SIG-M5 (cell line): Measurements from ENCODE around the gene CR2.
"Not testable (repeated sequence)": the region's sequence is repeated elsewhere in the genome, so short reads cannot be mapped to it uniquely, and the experiment has no call there.

Experiments
- DNase-seq: peaks from one replicate; lab custom pipeline; 2025; lab: John Stamatoyannopoulos, UW

Gene CR2

DNA sequence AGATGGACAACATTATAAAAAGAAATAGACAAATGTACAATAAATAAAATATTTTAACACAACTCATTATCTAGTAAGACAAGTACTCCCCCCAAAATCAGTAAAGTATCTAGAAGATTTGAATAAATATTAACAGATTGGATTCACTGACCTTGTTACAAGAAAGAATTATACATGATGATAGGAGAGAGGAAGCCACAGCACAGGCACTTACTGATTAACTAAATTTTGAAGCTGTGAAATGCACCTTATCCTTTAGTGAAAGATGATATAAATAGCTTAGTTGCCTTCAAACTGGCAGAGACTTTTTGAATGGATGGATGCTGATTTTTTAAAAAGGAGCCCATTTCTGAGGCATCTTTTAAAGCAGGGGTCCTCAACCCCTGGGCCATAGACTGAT lies 50.3 kb downstream of the CR2 start:
- no peak for DNase-seq

DNA sequence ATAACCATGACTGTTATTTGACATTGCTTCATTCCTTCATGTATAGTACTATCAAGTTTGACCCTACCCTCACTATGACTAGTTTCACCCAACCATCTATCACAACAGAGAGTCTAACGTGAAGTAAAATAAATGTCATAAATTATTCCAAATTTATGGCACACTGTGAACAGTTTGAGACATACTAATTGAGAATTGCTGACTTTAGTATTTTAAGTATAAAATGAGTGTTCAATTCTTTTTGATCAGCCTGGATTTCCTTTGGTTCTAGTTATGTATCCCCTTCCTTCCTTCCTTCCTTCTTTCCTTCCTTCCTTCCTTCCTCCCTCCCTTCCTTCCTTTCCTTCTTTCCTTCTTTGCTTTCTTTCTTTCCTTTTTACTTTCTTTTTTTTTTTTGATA lies 56.3 kb downstream of the CR2 start:
- DNase-seq: no peak

DNA sequence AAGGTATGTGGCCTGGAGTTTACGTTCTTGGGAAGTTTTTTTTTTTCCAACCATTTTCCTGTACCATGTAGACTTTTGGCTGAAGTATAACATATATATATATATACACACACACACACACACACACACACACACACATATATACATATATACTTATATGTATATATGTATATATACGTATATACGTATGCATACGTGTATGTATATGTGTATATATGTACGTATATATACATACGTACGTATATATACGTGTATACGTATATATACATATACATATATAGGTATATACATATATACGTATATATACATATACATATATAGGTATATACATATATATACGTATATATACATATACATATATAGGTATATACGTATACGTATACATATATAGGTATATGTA lies 60.8 kb downstream of the CR2 start:
- DNase-seq: no peak

DNA sequence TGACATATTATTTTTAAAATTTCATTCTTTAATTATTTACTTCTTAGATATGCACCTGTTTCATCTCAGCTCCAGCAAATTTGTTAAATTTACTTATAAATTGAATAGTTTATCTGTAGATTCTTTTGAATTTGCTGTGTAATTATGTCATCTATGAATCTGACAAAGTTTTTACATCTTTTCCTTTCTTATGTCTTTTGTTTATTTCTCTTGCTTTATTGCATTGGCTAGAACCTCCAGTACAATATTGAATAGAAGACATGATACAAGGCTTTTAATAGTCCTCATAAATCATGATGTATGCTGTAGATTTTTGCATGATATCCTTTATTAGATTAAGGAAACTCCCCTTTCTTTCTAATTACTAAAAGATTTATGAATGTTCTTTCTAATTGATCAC lies 62.6 kb downstream of the CR2 start:
- no peak for DNase-seq

DNA sequence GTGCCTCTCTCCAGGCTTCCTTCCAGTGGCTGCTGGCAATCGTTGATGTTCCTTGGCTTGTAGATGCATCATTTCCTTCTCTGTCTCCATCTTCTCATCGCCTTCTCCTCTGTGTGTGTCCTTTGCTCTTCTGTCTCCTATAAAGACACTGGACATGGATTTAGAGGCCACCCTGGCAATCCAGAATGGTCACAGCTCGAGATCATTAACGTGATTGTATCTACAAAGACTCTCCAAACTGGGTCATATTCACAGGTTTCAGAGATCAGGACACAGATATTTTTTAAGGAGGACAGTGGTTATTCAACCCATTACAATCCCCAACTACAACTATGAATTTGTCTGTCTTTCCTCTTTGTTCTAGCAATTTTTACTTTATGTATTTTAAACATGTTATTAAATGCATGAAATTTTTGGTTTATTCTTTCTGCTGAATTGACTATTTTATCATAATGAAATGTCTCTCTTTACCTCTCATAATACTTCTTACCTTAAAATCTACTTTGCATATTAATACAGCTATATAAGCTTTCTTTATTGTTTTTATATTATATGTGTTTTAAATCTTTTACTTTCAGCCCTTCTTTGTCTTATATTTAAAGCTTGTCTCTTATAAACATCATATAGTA lies 64.6 kb downstream of the CR2 start:
- DNase-seq: no peak

DNA sequence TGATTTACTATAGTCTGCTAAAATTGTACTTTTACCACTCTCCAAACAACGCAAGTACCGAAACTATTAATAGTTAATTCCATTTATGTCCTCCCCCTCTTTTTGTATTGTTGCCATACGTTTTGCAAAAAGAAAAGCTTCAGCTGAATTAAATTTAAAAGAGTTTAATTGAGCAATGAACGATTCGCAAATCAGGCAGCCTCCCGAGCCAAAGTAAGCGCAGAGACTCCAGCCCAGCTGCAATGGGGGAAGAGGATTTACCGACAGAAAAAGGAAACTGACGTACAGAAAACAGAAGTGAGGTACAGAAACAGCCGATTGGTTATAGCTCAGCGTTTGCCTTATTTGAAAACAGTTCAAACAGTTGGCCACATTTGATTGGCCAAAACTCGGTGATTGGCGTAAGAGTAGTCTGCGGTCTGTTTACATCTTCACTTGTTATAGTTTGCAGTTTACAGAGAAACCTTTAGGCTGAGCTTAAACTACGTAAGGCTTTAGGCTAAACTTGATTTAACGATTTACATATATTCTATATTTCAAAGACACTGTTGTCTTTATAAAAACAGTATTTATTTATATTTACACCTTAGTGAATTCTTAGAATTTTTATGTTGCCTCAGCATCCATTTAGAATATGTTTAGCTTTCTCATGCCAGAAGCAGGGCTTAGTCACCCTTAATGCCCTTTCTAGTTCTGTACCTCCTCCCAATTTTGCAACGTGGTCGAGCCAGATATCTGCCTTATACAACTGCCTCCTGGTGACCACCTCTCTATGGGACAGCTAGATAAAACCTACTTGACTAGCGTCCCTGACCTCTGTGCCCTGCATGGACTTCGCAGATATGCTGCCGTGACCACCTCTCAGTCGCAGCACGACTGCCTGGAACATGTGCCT lies 65.6 kb downstream of the CR2 start:
- DNase-seq: no peak

DNA sequence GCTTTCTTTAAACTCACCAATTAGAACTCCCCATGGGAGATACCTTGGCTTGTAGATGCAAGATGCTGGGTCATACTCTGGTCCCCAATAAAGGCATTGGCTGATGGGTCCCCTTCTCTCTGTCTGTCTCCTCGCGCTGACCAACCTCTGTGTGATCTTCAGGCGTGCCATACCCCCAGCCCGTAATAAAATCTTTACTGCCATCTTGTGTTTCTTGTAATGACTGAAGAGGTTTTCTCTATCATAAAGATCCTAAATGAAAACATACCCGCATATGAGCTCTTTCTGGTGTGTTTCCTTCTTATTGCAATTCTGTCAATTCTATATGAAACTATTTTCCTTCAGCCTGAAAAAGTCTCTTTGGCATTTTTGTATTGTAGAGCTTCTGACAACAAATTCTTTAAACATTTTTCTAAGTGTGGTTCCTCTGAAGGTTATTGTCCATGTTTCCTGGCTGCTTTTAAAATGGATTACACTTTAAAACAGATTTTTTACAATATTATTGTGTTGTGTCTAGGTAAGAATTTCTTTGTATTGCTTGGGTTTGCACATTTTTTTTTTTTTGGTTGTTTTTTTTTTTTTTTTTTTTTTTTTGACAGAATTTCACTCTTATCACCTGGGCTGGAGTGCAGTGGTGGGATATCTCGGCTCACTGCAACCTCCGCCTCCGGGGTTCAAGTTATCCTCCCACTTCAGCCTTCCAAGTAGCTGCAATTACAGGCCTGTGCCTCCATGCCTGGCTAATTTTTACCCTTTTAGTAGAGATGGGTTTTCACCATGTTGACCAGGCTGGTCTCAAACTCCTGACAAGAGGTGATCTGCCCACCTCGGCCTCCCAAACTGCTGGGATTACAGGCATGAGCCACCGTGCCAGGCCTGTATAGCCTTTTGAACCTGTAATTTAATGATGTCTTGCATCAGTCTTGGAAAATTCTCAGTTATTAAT lies 66.5 kb downstream of the CR2 start:
- not testable (repeated sequence) for DNase-seq

DNA sequence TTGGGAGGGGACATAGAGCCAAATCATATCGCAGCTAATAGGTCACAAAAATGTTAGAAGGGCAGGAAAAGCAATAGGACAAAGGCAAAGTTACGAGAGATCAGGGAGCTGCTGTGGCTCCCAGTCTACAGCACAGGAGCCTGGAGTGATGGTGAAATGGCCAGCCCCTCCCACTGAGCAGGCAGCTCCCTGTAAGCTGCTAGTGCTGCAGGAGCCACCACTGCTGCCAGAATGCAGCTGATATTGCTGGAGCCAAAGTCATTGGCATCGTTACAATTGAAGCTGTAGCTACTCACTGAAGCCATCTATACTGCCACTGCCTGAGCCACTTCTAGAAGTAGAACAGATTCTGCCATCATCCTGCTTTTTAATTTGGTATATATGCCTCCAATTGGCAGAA lies 71.1 kb downstream of the CR2 start:
- not testable (repeated sequence) for DNase-seq

DNA sequence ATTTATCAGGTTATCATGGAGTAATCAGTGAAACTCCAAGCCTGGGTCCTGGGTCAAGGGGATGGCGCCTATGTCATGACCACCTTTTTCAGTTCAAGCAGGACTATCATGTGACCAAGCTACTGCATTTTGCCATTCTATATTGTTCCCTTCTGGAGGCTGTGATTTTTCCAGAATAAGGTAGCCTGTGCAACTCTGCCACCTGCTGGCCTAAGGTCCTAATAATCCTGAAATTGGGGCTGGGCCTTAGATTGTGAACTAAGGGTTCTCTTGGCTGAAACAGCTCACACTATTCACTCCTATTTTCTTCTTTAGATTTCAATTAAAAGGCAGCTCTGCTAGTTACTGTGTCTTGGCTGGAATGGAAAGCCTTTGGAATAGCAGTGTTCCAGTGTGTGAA lies 74.3 kb downstream of the CR2 start:
- DNase-seq: not testable (repeated sequence)

DNA sequence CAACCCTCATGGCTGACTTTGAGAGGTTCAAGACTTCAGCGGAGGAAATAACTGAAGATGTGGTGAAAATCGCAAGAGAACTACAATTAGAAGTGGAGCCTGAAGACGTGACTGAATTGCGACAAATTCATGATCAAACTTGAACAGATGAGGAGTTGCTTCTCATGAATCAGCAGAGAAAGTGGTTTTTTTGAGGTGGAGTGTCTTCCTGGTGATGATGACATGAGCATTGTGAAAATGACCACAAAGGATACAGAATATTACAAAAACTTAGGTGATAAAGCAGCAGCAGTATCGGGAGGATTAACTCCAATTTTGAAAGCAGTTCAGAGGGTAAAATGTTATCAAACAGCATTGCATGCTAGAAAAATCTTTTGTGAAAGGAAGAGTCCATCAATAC lies 82.1 kb downstream of the CR2 start:
- DNase-seq: not testable (repeated sequence)
